HuH-7.5 (cell line): ENCODE measurements around the gene A2M.

Experiments
- DNase-seq: peaks from one replicate; pipeline ENCODE4 v3.0.0; 2011; ENCODE audit warnings: low spot score

The A2M gene

GRCh38 chr12:9099552-9100190 lies 16.0 kb downstream of the A2M start:
- DNase-seq, result no peak

- DNase-seq, result no peak
Measured at GRCh38 chr12:9098463-9099026, 17.2 kb downstream of the A2M start.

GRCh38 chr12:9098115-9098452 lies 17.6 kb downstream of the A2M start:
- DNase-seq, result no peak

DNA sequence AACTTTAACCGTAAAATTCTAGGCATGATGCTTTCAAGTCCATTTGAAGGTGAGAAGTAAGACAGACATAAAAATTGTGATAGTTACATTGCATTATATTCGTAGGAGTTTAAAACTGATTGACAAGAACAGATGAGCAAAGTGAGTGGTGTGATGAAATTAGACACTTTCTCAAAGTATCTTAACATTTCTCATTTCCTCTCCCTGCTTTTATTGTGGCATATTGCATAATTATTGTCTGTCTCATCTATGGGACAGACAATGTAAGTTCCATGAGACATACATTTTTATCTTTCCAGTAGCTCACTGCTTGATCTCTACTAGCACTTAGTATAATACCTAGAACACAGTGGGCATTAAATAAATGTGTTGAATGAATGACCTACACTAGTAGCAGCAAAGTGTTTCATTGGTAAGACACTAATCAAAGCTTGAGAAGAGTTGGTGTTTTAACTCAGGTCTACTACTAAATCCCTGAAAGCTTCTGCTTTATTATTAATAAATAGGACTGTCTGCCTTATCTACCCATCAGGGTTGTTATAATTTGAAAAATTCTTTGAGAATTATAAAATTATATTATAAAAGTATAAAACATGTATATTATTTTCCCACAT lies 19.0 kb downstream of the A2M start:
- DNase-seq, result no peak

DNA sequence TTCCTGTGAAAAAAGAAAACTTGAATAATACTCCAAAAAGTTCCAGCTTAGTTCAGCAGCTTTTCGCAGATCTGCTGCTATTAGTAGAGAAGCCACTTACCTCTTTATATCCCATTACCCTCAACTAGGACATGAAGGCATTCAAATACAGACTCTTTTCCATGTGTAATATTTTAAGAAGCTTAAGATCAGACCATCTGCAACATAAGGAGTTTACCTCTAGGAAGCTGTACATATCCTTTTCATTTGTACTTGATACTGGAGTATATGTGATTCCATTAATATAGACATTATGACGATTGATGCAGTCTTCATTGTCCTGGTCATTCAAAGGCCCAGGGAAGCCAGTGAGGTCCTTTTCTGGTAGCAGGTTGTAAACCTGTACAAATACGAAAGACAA lies 20.4 kb downstream of the A2M start:
- no peak for DNase-seq

- no peak for DNase-seq
Measured at GRCh38 chr12:9094512-9095206, 21.1 kb downstream of the A2M start.

DNA sequence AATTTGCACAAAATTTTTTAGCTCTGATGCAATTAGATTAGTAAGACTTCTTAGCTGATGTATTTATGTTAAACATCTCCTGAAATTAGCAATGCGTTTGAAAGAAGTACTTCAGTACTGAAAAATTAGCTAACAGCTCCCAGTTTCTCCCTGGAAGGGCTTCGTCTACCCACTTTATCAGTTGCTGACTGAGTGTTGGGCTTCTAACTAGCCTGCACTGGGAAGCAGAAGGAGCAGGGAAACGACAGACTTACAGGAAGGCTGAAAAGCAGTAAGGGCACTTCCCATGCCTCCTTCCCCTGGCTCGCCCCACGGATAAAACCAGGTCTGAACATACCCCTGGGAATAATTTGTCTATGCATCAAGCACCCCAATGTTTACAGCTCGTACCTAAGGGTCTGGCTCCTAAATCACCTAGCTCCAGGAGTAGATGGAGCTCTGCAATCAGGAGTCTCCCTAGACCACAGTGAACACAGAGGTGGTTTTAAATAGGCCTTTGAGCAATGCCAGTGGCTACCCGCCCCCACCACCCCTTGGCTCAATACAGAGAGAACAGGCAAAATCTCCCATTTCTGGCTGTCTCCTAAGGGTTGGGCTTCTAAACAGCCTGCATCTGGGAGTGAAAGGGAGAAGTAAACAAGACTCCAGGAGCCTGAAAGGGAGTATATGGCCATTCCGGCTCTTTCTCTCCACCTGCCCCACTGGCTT lies 23.7 kb downstream of the A2M start:
- no peak for DNase-seq

- DNase-seq, result no peak
Measured at GRCh38 chr12:9090220-9090619, 25.5 kb downstream of the A2M start.

GRCh38 chr12:9087087-9087835 lies 28.5 kb downstream of the A2M start:
- DNase-seq, result no peak

- no peak for DNase-seq
Measured at GRCh38 chr12:9086087-9086486, 29.6 kb downstream of the A2M start.

DNA sequence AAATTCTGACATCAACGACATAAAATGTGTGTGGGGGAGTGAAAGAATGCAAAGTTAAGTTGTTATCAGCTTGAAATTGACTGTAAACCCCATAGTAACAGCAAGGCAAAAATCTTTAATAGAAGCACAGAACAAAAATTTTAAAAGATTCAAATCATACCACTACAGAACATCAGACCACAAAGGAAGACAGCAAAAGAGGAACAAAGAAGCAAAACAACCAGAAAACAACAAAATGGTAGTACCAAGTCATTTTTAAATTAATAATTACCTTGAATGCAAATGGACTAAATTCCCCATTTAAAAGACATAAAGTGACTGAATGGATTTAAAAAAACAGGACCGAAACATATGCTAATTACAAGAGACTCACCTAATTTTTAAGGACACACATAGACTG lies 31.3 kb downstream of the A2M start:
- no peak for DNase-seq

DNA sequence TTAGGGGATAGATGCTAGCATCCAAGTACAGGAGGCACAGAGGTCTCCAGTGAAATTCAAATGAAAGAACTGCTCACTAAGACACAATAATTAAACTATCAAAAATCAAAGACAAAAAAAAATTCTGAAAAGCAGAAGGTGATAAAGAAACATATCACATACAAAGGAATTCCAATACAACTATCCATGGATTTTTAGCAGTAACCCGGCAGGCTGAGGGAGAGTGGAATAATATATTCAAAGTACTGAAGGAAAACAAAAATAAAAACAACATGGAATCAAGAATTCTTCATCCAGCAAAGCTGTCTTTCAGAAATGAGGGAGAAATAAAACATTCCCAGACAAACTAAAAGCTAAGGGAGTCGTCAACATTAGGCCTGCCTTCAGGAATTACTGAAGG lies 31.9 kb downstream of the A2M start:
- DNase-seq, result no peak

GRCh38 chr12:9081667-9082427 lies 33.9 kb downstream of the A2M start:
- DNase-seq, result no peak

- no peak for DNase-seq
Measured at GRCh38 chr12:9079883-9080675, 35.6 kb downstream of the A2M start.

- no peak for DNase-seq
Measured at GRCh38 chr12:9079082-9079481, 36.6 kb downstream of the A2M start.

- no peak for DNase-seq
Measured at GRCh38 chr12:9077152-9078031, 38.3 kb downstream of the A2M start.

DNA sequence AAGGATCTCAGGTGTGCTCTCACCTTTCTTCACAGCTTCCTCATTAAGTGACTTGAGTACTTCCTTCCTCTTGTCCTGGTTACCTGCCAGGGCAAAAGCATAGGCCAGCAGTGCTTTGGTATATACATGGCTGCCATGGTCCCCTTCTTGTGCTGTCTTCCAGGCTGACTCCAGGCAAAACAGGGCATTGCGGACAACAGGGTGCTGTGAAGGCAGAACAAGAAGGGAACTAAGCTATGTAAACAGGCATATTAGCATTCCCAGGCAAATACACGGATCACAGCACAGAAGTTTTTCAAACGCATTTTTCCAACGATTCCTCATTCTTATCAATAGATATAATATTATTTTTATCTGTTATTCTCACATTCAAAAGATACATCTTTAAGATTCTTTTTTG lies 39.0 kb downstream of the A2M start:
- no peak for DNase-seq

GRCh38 chr12:9075138-9075535 lies 40.6 kb downstream of the A2M start:
- DNase-seq, result no peak

DNA sequence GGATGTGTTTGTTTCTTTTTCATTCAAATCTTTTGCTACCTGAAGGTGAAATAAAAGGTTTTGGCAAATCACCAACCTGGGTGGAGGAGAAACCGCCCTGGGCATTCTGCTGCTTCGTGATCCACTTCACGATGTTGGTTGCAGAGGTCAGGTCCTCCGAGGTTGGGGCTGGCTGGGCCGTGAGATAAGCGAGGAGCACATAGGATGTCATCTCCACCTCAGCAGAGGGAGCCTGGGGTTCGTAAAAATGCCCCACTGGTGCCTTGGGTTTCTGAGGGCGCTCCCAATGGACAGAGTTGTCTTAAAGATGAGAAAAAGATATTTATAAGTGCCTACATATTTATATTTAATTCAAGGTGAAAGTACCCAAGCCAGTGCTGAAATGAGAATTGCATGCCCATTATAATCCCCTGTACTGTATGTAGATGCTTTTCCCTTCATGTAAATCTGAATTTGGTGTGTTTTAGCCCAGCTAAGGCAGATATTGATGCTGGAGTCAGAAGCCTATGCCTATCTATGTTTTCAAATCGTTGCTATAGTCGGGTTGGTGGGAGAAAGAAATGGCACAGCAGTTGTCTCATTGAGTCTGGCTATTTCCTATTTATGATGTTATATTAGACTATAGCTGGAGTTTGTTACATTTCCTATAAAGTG lies 41.1 kb downstream of the A2M start:
- DNase-seq, result no peak
